Urothelium cell line (cell line): ENCODE results near the gene ANXA9.

Experiments
- DNase-seq: peaks from one replicate; pipeline ENCODE4 v3.0.0; 2011; ENCODE audit warnings: low spot score, mixed read lengths
- FAIRE-seq: peaks from 2 replicates; lab custom pipeline; 2011; peaks lifted over from hg19 to GRCh38; lab: Jason Lieb, UNC

Gene ANXA9

DNA sequence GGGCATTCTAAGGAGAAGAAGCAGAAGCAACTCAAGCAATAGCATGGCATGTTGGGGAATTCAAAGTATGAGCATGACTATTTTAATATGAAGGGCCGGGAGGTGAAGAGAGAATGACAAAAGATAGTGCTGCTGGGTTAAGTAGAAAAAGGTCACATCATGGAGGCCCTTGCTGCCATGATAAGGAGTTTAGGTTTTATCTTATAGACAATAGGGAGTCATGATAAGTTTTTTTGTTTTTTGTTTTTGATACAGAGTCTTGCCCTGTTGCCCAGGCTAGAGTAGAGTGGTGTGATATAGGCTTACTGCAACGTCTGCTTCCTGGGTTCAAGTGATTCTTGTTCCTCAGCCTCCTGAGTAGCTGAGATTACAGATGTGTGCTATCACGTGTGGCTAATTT is 57.4 kb downstream of the ANXA9 start:
- DNase-seq (no peak), FAIRE-seq (no peak)

GRCh38 chr1:151043163-151043562 is 61.1 kb downstream of the ANXA9 start:
- FAIRE-seq: no peak
- DNase-seq: no peak
